ENCODE results near the gene AOAH.
"Not testable (repeated sequence)": the region's sequence is repeated elsewhere in the genome, so short reads cannot be mapped to it uniquely, and the experiment has no call there.

Gene AOAH

GRCh38 chr7:36472141-36472729, 252.1 kb downstream of the AOAH start:
- no peak overlapping the region for H3K4me2 ChIP-seq (ENCODE audit: low read length)
- no peaks in the 10 kb centered on the region for H3K27me3 ChIP-seq (ENCODE audit: control insufficient read depth, insufficient read depth, low read length)
- no peaks in the 10 kb centered on the region for H3K9me3 ChIP-seq (replicated peaks; ENCODE audit: low read length)
- peaks cover 7% of the 10 kb centered on the region for H3K4me1 ChIP-seq (ENCODE audit: control insufficient read depth, insufficient read depth, low read length)
- H3K4me3 ChIP-seq (ENCODE audit: low read length): no peak overlapping the region
- H3K36me3 ChIP-seq (ENCODE audit: insufficient read depth, low read length): no peaks in the 10 kb centered on the region
- no peak overlapping the region for H3K9ac ChIP-seq (ENCODE audit: low read depth, low read length)

- H3K36me3 ChIP-seq (ENCODE audit: insufficient read depth, low read length): no peaks in the 10 kb centered on the region
These were observed 255.1 kb downstream of the AOAH start for GRCh38 chr7:36469236-36469635.

GRCh38 chr7:36468370-36469101, 255.8 kb downstream of the AOAH start:
- H3K4me3 ChIP-seq (ENCODE audit: low read length): no peak overlapping the region
- peaks cover 15% of the 10 kb centered on the region for H3K27me3 ChIP-seq (ENCODE audit: control insufficient read depth, insufficient read depth, low read length)
- H3K36me3 ChIP-seq (ENCODE audit: insufficient read depth, low read length): no peaks in the 10 kb centered on the region
- H3K4me2 ChIP-seq (ENCODE audit: low read length): no peak overlapping the region
- no peaks in the 10 kb centered on the region for H3K9me3 ChIP-seq (replicated peaks; ENCODE audit: low read length)
- no peaks in the 10 kb centered on the region for H3K4me1 ChIP-seq (ENCODE audit: control insufficient read depth, insufficient read depth, low read length)
- no peak overlapping the region for H3K9ac ChIP-seq (ENCODE audit: low read depth, low read length)

More at GRCh38 chr7:36469236-36469635, 255.1 kb downstream of the AOAH start:
- Histone ChIP-seq H3K9me3 (replicated peaks; ENCODE audit: low read length) (no peaks in the 10 kb centered on the region), H3K4me1 (ENCODE audit: control insufficient read depth, insufficient read depth, low read length) (peaks cover 3% of the 10 kb centered on the region), H3K27me3 (ENCODE audit: control insufficient read depth, insufficient read depth, low read length) (peaks cover 11% of the 10 kb centered on the region), H3K4me2 (ENCODE audit: low read length) (no peak overlapping the region), H3K9ac (ENCODE audit: low read depth, low read length) (no peak overlapping the region), H3K4me3 (ENCODE audit: low read length) (no peak overlapping the region)

- not testable (repeated sequence) for H3K4me1 ChIP-seq (ENCODE audit: control insufficient read depth, insufficient read depth, low read length); H3K4me3 ChIP-seq (ENCODE audit: low read length)
- peaks cover 23% of the 10 kb centered on the region for H3K27me3 ChIP-seq (ENCODE audit: control insufficient read depth, insufficient read depth, low read length)
These were observed 258.3 kb downstream of the AOAH start for GRCh38 chr7:36466001-36466400.

GRCh38 chr7:36464271-36464670, 260.0 kb downstream of the AOAH start:
- Histone ChIP-seq H3K4me3 (ENCODE audit: low read length) (no peak overlapping the region), H3K9ac (ENCODE audit: low read depth, low read length) (no peak overlapping the region), H3K4me1 (ENCODE audit: control insufficient read depth, insufficient read depth, low read length) (no peaks in the 10 kb centered on the region), H3K4me2 (ENCODE audit: low read length) (no peak overlapping the region), H3K36me3 (ENCODE audit: insufficient read depth, low read length) (no peaks in the 10 kb centered on the region), H3K27me3 (ENCODE audit: control insufficient read depth, insufficient read depth, low read length) (peaks cover 23% of the 10 kb centered on the region), H3K9me3 (replicated peaks; ENCODE audit: low read length) (no peaks in the 10 kb centered on the region)

More at GRCh38 chr7:36466001-36466400, 258.3 kb downstream of the AOAH start:
- H3K9ac ChIP-seq (ENCODE audit: low read depth, low read length); H3K9me3 ChIP-seq (replicated peaks; ENCODE audit: low read length); H3K4me2 ChIP-seq (ENCODE audit: low read length); H3K36me3 ChIP-seq (ENCODE audit: insufficient read depth, low read length): not testable (repeated sequence)

Data from skeletal muscle satellite cell (primary cell).